RCC 7860 (cell line): ENCODE results near the gene PRSS56.

Source experiments
- DNase-seq: peaks from one replicate; pipeline ENCODE4 v3.0.0-alpha.2; 2015; ENCODE audit warnings: low spot score
- FAIRE-seq: peaks from 2 replicates; lab custom pipeline; 2012; peaks lifted over from hg19 to GRCh38; lab: Jason Lieb, UNC

PRSS56 gene

DNA sequence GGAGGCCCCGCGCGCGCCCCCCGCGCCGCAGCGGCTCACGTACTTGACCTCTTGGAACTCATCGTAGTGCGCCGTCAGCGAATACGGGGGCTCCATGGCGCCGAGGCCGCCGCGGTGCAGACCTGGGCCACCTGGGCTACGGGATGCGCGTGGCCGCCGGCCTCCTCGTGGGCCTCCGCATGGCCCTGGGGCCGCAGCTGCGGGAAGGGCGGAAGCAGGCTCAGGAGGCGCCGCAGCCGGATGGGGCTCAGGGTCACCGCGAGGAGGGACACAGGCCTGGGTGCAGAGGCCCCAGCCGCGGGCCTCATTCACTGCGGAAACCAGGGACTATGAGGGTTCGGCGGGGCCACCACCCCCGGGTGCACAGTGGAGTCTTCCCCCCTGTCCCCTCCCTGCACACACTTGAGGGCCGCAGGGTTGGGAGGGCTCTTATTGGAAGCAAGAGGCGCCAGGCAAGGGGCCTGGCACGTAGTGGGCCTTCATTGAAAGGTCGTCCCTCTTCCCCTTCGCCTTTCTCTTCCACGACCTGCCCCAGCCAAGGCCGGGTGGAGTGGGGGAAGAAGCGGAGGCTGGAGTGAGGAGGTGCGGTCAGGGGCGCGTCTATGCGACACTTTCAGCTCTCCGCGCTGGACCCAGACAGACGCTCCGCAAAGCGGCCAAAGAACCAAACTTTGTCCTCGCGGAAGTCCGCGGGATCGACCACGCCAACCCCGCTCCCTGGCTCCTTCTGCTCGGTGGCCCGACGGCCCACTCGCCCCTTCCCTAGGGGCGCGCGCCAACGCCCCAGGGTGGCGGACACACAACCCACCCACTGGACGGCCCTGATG lies 33.4 kb upstream of the PRSS56 start:
- no peak for DNase-seq
- no peak for FAIRE-seq

GRCh38 chr2:232487385-232488096 lies 32.6 kb upstream of the PRSS56 start, which contains the start of gene ECEL1:
ECEL1 (minus strand) TSS chr2:232487834; CDS start chr2:232486653, 1,181 bp downstream.
- no peak for FAIRE-seq
- no peak for DNase-seq

- FAIRE-seq: no peak
- DNase-seq: no peak
Measured at GRCh38 chr2:232488097-232488711, 32.0 kb upstream of the PRSS56 start.

DNA sequence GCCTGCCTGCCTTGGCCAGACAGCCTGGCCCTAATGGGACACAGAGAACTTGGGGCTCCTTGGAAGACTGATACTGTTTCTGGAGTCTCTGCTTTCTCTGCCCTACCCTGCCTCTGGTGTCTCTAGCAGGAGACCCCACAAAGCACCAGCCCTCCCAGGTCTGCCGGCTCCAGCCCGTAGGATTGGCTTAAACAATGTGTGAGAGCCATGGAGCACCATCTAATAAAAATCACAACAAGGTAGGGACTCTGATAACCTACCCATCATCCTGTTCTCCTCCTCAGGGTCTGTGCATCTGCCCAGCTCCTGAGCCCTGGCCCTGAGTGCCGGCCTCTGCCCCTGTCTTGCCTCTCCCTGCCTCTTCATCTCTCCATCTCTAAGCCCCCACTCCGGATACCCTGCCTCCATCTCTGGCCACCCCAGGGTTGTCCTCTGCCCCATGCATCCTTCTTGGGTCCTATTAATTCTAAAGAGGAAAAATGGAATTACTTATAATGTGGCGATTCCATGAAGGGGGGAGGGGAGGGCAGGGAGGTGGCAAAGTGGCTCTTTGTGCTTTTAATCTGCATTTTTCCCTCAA lies 31.4 kb upstream of the PRSS56 start:
- no peak for FAIRE-seq
- no peak for DNase-seq

DNA sequence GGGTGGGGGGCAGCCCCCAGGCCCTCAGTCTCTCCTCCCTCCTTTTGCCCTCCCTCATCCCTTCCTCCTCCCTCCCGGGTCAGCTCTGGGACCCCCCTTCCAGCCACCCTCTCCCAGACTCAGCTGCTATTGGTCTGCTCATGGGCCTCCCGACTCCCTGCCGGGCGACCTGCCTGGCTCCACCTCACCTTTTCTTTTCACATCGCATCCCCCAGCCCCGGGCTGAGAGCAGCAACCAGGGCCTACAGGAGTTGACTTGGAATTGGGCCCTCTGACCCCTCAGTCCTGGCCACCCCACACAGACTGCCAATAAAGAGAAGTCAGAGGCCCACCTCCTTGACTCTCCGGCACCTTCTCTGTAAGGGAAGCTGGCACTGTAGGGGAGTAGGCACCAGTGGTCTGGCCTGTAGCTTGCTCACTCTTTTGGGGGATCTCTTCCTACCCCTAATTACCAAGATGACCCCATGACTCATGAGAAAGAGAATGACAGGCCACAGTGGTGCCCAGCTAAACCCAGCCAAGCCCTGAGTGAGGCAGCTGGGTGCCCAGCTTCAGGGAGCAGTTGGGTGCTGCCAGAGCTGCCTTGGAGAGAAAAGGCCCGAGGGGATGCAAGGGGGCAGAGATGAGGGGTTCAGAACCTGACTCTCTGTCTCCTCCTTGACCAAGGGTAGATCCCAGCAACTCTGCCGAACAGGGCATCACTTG lies 30.5 kb upstream of the PRSS56 start:
- DNase-seq: no peak
- FAIRE-seq: no peak

- DNase-seq (no peak), FAIRE-seq (no peak)
Measured at GRCh38 chr2:232490221-232491138, 29.7 kb upstream of the PRSS56 start.

GRCh38 chr2:232491139-232491780 lies 28.9 kb upstream of the PRSS56 start:
- DNase-seq: no peak
- FAIRE-seq: no peak

DNA sequence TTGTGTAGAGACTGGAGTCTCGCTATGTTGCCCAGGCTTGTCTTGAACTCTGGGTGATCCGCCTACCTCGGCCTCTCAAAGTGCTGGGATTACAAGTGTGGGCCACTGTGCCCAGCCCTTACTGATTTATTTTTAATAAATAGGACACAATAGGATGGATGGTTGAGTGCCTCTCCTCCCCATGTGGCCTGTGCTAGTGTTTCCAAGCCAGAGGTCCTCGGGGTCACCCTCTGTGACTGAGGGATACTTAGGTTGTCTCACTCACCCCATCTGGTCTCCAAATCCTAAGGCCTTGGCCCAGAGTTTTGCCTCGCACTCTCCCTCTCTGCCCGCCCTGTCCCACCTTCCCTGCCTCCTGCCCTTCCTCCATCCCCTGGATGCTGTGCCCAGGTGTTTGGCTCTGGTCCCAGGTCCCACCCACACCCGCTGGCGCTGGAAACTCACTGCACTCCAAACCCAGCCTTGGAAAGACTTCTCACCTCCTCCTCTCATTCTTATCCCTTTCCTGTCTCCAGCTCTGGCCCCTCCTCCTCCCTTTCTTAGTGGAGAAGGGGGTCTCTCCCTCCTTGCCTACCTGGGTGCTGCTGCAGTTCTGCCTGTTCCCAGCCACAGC lies 27.8 kb upstream of the PRSS56 start:
- DNase-seq (no peak), FAIRE-seq (no peak)

GRCh38 chr2:232492963-232493700 lies 27.1 kb upstream of the PRSS56 start:
- no peak for DNase-seq
- no peak for FAIRE-seq

- FAIRE-seq (no peak), DNase-seq (no peak)
Measured at GRCh38 chr2:232493701-232494474, 26.3 kb upstream of the PRSS56 start.

- FAIRE-seq (no peak), DNase-seq (no peak)
Measured at GRCh38 chr2:232494542-232494941, 25.6 kb upstream of the PRSS56 start.

DNA sequence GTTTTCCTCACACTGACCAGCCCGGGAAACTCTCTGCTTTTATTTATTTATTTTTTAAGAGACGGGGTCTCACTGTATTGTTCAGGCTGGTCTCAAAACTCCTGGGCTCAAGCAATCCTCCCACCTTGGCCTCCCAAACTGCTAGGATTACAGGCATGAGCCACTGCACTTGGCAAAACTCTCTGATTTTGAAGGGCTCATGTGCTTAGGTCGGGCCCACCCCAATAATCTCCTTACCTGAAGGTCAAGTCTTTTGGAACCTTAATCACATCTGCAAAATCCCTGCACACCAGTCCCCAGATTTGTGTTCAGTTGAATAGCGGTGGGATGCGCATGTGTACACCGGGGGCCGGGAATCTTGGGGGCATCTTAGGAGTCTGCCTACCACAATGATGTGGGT lies 24.9 kb upstream of the PRSS56 start:
- DNase-seq (no peak), FAIRE-seq (no peak)

GRCh38 chr2:232496501-232497270 lies 23.5 kb upstream of the PRSS56 start:
- DNase-seq (no peak), FAIRE-seq (no peak)

GRCh38 chr2:232497348-232497747 lies 22.8 kb upstream of the PRSS56 start:
- no peak for DNase-seq
- no peak for FAIRE-seq

GRCh38 chr2:232498452-232498851 lies 21.7 kb upstream of the PRSS56 start:
- FAIRE-seq (no peak), DNase-seq (no peak)

- FAIRE-seq (no peak), DNase-seq (no peak)
Measured at GRCh38 chr2:232501331-232501771, 18.8 kb upstream of the PRSS56 start.
